GM12801 (cell line): ENCODE measurements around the gene DNAJC6.

Source experiments
- CTCF ChIP-seq: IDR thresholded peaks from one replicate; pipeline ENCODE4 v1.5.1; 2011; ENCODE audit warnings: control low read depth; ENCODE audit not compliant: insufficient read length; ENCODE audit errors: extremely low read depth

DNAJC6 gene

DNA sequence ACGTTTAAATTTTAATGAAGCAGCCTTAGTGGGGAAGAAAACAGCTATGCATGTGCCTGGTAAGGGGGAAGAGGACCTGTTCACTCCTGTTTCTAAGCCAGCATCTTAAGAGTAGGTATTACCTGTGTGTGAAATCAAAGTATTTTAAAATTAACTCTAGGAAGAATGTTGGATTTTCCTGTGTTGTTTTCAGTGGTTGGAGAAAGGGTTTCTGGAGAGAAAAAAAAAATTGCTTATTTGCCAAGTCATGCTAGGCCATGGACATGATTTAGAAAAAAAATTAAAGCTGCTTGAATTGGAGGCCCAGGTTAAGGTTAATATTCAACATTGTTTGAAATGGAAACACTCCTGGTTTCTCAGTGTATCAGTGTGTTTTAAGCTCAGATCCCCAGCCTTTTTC, 42.9 kb upstream of the DNAJC6 start:
- TF ChIP-seq CTCF: no peak

GRCh38 chr1:65267271-65267670, 42.1 kb upstream of the DNAJC6 start:
- TF ChIP-seq CTCF: no peak

DNA sequence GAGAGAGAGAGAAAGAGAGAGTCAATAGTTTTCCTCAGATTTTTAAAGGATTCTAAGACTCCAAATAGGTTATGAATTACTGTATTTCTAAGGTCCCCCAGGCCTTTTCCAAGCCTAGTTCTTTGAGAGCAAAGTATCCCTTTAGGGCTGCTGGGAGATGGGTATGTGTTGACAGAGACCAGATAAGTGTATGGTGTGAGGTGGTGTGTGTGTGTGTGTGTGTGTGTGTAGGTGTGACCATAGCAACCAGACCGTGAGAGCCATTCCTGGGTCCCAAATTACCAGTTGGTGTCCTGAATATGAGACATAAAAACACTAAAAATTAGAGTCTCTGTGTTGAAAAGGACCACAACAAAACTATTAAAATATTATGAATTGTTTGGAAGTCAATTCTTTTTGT, 41.7 kb upstream of the DNAJC6 start:
- no peak for TF ChIP-seq CTCF

DNA sequence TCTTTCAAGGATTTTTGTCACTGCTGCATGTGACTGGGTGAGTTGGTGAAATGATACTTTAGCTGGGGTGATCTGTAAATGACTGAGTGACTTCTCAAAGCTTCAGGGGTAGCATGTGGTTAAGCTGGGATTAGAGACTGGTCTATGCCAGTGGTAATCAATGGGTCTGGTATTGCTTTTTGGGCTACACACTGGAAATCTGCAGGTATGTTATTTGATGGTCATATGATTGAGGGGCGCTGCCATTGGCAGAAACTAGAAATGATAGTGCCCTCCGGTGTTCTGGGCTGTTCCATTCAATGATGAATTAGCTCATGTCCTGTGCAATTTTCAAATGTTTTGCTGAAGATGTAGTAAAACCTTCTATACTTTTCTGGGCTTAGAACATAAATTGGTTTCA, 39.7 kb upstream of the DNAJC6 start:
- TF ChIP-seq CTCF: no peak

DNA sequence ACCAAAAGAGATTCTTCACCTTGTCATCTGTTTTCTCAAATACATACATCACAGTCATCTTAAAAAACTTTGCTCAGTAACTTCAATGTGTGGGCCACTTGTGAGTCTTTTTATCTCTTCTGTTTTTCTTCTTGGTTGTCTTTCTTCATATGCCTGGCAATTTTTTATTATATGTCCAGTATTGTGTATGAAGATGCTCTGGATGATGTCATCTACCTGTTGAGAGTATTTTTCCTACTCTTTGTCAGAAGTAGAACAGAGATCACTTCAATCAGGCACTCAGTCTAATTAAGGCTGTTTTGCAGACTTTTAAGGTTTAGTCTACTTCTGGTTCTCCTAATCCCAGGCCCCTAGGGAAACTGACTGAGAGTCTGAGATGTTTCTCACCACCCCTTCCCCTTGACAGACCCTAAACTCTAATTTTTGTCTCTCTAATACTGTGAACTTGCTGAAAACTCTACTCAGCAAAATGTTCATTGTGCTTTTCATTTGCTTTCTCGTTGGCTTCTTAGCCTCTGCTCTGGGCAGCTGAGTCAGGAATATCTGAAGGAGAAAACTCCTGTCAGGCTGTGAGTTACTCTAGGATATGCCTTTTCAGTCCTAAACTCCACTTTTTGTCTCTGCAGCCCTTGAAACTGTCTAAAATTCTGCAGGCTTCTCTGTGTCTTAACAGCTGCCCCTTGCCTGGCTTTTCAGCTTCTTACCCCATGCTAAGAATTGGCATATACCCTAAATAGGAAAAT, 33.0 kb upstream of the DNAJC6 start:
- TF ChIP-seq CTCF: no peak

DNA sequence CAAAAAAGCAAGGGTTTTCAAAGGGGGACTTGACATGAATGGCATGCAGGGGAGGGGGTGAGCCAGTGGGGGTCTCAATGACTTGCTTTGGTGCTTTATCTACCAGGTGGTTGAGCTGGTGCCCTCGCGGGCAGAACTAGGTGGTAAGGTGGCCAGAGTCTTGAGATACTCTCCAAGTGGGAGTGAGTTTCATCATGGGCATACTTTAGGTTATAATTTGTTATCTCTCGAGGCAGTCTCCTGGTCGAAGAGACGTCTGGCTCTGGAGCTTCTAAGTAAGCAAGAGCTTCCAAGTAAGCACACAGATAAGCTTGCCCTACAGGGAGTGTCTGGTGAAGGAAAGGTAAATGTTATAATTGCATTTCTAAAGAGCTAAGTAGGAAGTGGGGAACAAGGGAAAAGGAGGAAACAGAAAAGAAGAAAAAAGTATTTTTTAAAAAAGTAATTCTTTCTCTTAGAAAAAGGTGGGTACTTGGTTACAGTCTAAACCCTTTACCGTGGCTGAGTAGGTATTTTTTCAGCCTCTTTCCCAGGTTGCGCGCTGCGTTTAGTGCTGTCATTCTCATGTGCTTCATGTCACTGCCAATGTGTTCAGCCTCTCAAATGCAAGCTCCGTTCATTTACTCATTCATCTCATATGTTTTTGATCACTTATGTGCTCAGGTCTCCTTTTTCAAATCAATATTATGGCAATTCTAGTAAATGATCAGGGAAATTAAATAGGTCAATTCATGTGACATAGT, 31.6 kb upstream of the DNAJC6 start:
- TF ChIP-seq CTCF: no peak

GRCh38 chr1:65278376-65279069, 30.8 kb upstream of the DNAJC6 start:
- no peak for TF ChIP-seq CTCF
